Astrocyte of the cerebellum (primary cell): ENCODE results near the gene DOCK8.

ENCODE experiments used
- DNase-seq: peaks from one replicate; pipeline ENCODE4 v3.0.0-alpha.2; 2011; ENCODE audit warnings: low read depth
- H3K4me3 ChIP-seq: 2 replicates; pipeline ENCODE4 v1.5.1; 2011; ENCODE audit warnings: mild to moderate bottlenecking, low read depth, low read length, moderate library complexity
- CTCF ChIP-seq: IDR thresholded peaks from 2 replicates; pipeline ENCODE4 v1.5.1; 2012; ENCODE audit warnings: low read length, low read depth, moderate library complexity, mild to moderate bottlenecking; ENCODE audit errors: missing control alignments
- in situ Hi-C: cut with HindIII; loops from 2 replicates; pipeline ENCODE4 v1.10.0; 2017; ENCODE audit warnings: low sequenced_read_pairs

DOCK8 gene

GRCh38 chr9:477193-477592, 262.5 kb downstream of the DOCK8 start:
- DNase-seq = no peak
- in situ Hi-C loops = no loop called here
- H3K4me3 ChIP-seq = no peak overlapping the region
- TF ChIP-seq CTCF = no peak

- no peak overlapping the region for H3K4me3 ChIP-seq
- TF ChIP-seq CTCF = no peak
- DNase-seq = no peak
- in situ Hi-C loops = no loop called here
Observed at GRCh38 chr9:479304-479970, 264.8 kb downstream of the DOCK8 start.

- in situ Hi-C loops = no loop called here
- TF ChIP-seq CTCF = no peak
Observed at GRCh38 chr9:479971-480350, 265.3 kb downstream of the DOCK8 start.

GRCh38 chr9:482739-483138, 268.1 kb downstream of the DOCK8 start:
- no peak overlapping the region for H3K4me3 ChIP-seq
- TF ChIP-seq CTCF = no peak
- in situ Hi-C loops = no loop called here
- no peak for DNase-seq

More at GRCh38 chr9:479971-480350, 265.3 kb downstream of the DOCK8 start:
- no peak for DNase-seq
- no peak overlapping the region for H3K4me3 ChIP-seq

GRCh38 chr9:486156-486555, 271.5 kb downstream of the DOCK8 start:
- DNase-seq = no peak
- in situ Hi-C loops = no loop called here
- no peak overlapping the region for H3K4me3 ChIP-seq
- TF ChIP-seq CTCF = no peak

GRCh38 chr9:487429-487828, 272.8 kb downstream of the DOCK8 start:
- in situ Hi-C loops = no loop called here
- no peak for TF ChIP-seq CTCF
- H3K4me3 ChIP-seq = no peak overlapping the region
- DNase-seq = no peak

GRCh38 chr9:488448-488847, 273.8 kb downstream of the DOCK8 start:
- in situ Hi-C loops = no loop called here
- no peak for TF ChIP-seq CTCF
- H3K4me3 ChIP-seq = no peak overlapping the region
- DNase-seq = no peak
